IMR-90 (cell line): ENCODE measurements around the gene PIK3C2B.

Experiments used
- CHD1 ChIP-seq: IDR thresholded peaks from 2 replicates; pipeline ENCODE4 v1.6.1; 2012; ENCODE audit warnings: low read depth, low read length, improper control_type of control experiment
- CTCF ChIP-seq: conservative IDR thresholded peaks from 2 replicates; pipeline ENCODE4 v1.5.1; 2012; ENCODE audit warnings: mild to moderate bottlenecking, low read depth, low read length, improper control_type of control experiment
- MXI1 ChIP-seq: IDR thresholded peaks from 2 replicates; pipeline ENCODE4 v1.6.1; 2012; ENCODE audit warnings: low read depth, mild to moderate bottlenecking, low read length, moderate library complexity, borderline replicate concordance
- POLR2A ChIP-seq: IDR thresholded peaks from 2 replicates; pipeline ENCODE4 v1.6.1; 2012; ENCODE audit warnings: mild to moderate bottlenecking, low read depth, low read length
- RAD21 ChIP-seq: IDR thresholded peaks from 2 replicates; pipeline ENCODE4 v1.6.1; 2012; ENCODE audit warnings: low read length, improper control_type of control experiment
- RFX5 ChIP-seq: IDR thresholded peaks from 2 replicates; pipeline ENCODE4 v1.8.0; 2012; ENCODE audit warnings: low read depth, mild to moderate bottlenecking, low read length, moderate library complexity

- TF ChIP-seq CHD1 (no peak), CTCF (no peak), RFX5 (no peak), POLR2A (no peak), RAD21 (no peak), MXI1 (no peak)
Measured at GRCh38 chr1:204520834-204521709, 26.5 kb upstream of the PIK3C2B start.
